Measurements from ENCODE around the gene ACSS3.

ACSS3 gene

DNA sequence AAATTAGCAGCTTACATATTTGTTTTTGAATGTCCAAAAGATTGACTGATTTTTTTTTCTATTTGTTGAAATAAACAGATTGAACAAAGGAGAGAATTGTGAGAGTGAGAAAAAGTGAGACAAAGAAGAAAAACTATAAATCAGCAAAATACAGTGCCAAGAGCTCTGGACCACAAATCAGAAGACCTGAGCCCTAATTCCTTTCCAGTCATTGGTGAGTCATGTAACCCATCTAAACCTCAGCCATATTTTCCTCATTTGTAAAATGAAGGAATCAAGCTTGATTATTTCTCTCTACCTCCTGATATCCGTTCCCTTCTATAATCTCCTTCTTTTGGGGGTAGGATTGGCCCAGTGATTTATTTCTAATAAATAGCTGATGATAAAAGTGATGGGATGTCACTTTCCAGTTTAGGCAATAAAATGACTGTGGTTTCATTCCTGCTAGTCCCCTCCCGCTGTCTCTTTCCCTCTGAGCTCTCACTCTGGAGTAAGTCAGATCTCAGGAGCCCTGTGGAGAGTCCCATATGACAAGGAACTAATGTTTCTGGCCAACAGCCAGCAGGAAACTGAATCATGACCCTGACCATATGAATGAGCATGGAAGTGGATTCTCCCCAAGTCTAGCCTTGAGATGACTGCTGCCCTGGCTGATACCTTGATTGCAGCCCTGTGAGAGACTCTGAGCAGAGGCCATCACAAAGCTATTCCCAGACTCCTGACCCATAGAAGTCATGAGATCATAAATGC lies 218.9 kb downstream of the ACSS3 start:
- DNase-seq (ENCODE audit: low read depth), result no peak

GRCh38 chr12:81297601-81298000 lies 219.7 kb downstream of the ACSS3 start:
- DNase-seq (ENCODE audit: low read depth), result no peak

DNA sequence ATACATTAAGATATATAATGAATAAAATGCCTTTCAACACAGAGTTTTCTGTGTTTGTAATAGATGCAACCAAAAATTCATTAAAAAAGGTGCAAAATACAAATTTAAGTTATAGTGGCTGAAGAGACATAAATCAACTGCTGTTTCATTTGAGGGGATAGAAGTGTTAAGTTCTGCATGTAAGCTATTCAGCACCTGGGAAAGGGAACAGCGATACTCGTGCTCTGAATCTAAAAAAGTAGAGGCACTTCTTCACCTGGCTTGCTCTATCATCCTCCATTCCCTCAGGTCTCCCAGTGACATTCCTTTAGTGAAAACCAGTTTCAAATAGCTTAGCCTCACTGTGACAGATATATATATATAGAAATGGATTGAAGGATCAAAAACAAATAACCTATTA lies 222.6 kb downstream of the ACSS3 start:
- no peak for DNase-seq (ENCODE audit: low read depth)

GRCh38 chr12:81303935-81304334 lies 226.1 kb downstream of the ACSS3 start:
- DNase-seq (ENCODE audit: low read depth), result no peak

All from activated T-helper 1 cell treated with Interleukin-2 at 50 U/mL for 16 hours (primary cell).